ENCODE results near the gene SPATA16.

GRCh38 chr3:173009410-173009809 is 131.6 kb downstream of the SPATA16 start:
- TF ChIP-seq CTCF (IDR thresholded peaks at IDR 0.05) (no peak), POLR2A (IDR thresholded peaks at IDR 0.05) (no peak)
